ENCODE data around the gene MAP1B. TPM values are rescaled to one million over a fixed set of nuclear protein-coding genes. Genes with fewer than 3 reads are reported as not detected.

MAP1B gene
- total and polyA plus RNA-seq, 2 experiments from 2014 or later: 82.4 to 115 TPM

- Histone ChIP-seq H4K20me1 (ENCODE audit: insufficient read depth, poor library complexity, severe bottlenecking) (no peaks in the 10 kb centered on the region), H3K9me2 (replicated peaks; ENCODE audit: insufficient read depth) (no peaks in the 10 kb centered on the region), H2AFZ (no peak overlapping the region), H3K9me3 (ENCODE audit: low read depth) (no peaks in the 10 kb centered on the region), H3K4me1 (ENCODE audit: insufficient read depth) (peaks cover 5% of the 10 kb centered on the region), H3K4me3 (no peak overlapping the region), H3K27ac (no peak overlapping the region), H3K36me3 (replicated peaks; ENCODE audit: insufficient read depth, low read depth) (no peaks in the 10 kb centered on the region), H3K27me3 (no peaks in the 10 kb centered on the region), H3K79me2 (peaks cover 2% of the 10 kb centered on the region), H3K4me2 (no peak overlapping the region)
- WGBS (ENCODE audit: low lambda C conversion rate, missing lambda C conversion rate): 78% methylated on average over 5 of the region's 5 CpGs
- TF ChIP-seq CTCF (IDR thresholded peaks at IDR 0.05; ENCODE audit: poor library complexity) (no peak), EZH2phosphoT487 (IDR thresholded peaks at IDR 0.05; ENCODE audit: low read depth, severe bottlenecking, unreplicated experiment) (no peak), EZH2 (IDR thresholded peaks at IDR 0.05; ENCODE audit: borderline replicate concordance) (no peak)
- DNase-seq (ENCODE audit: low spot score): no peak
These were observed 145.4 kb downstream of the MAP1B start for GRCh38 chr5:72252574-72253155.

GRCh38 chr5:72255237-72255636 is 148.0 kb downstream of the MAP1B start:
- no peak overlapping the region for H3K27ac ChIP-seq
- no peaks in the 10 kb centered on the region for H3K9me2 ChIP-seq (replicated peaks; ENCODE audit: insufficient read depth)
- no peak for DNase-seq (ENCODE audit: low spot score)
- H3K4me3 ChIP-seq: no peak overlapping the region
- H4K20me1 ChIP-seq (ENCODE audit: insufficient read depth, poor library complexity, severe bottlenecking): no peaks in the 10 kb centered on the region
- no peaks in the 10 kb centered on the region for H3K9me3 ChIP-seq (ENCODE audit: low read depth)
- no peaks in the 10 kb centered on the region for H3K4me1 ChIP-seq (ENCODE audit: insufficient read depth)
- 93% methylated on average over 3 of the region's 3 CpGs for WGBS (ENCODE audit: low lambda C conversion rate, missing lambda C conversion rate)
- TF ChIP-seq EZH2phosphoT487 (IDR thresholded peaks at IDR 0.05; ENCODE audit: low read depth, severe bottlenecking, unreplicated experiment): no peak
- no peak for TF ChIP-seq EZH2 (IDR thresholded peaks at IDR 0.05; ENCODE audit: borderline replicate concordance)
- TF ChIP-seq CTCF (IDR thresholded peaks at IDR 0.05; ENCODE audit: poor library complexity): no peak
- H3K4me2 ChIP-seq: no peak overlapping the region
- H3K79me2 ChIP-seq: peaks cover 5% of the 10 kb centered on the region
- H3K27me3 ChIP-seq: no peaks in the 10 kb centered on the region
- H2AFZ ChIP-seq: no peak overlapping the region
- no peaks in the 10 kb centered on the region for H3K36me3 ChIP-seq (replicated peaks; ENCODE audit: insufficient read depth, low read depth)

- no peak overlapping the region for H2AFZ ChIP-seq
- H3K36me3 ChIP-seq (replicated peaks; ENCODE audit: insufficient read depth, low read depth): no peaks in the 10 kb centered on the region
- H3K27ac ChIP-seq: no peak overlapping the region
- no peaks in the 10 kb centered on the region for H3K9me2 ChIP-seq (replicated peaks; ENCODE audit: insufficient read depth)
- no peak overlapping the region for H3K4me2 ChIP-seq
- H4K20me1 ChIP-seq (ENCODE audit: insufficient read depth, poor library complexity, severe bottlenecking): no peaks in the 10 kb centered on the region
- H3K27me3 ChIP-seq: no peaks in the 10 kb centered on the region
- no peak for TF ChIP-seq CTCF (IDR thresholded peaks at IDR 0.05; ENCODE audit: poor library complexity)
- no peak for TF ChIP-seq EZH2phosphoT487 (IDR thresholded peaks at IDR 0.05; ENCODE audit: low read depth, severe bottlenecking, unreplicated experiment)
- no peak for TF ChIP-seq EZH2 (IDR thresholded peaks at IDR 0.05; ENCODE audit: borderline replicate concordance)
- H3K4me3 ChIP-seq: no peak overlapping the region
- no peaks in the 10 kb centered on the region for H3K9me3 ChIP-seq (ENCODE audit: low read depth)
- WGBS (ENCODE audit: low lambda C conversion rate, missing lambda C conversion rate): 39% methylated on average over 2 of the region's 2 CpGs
- no peak for DNase-seq (ENCODE audit: low spot score)
- H3K79me2 ChIP-seq: peaks cover 5% of the 10 kb centered on the region
- H3K4me1 ChIP-seq (ENCODE audit: insufficient read depth): no peaks in the 10 kb centered on the region
These were observed 148.4 kb downstream of the MAP1B start for GRCh38 chr5:72255670-72256069.

Measured in hepatocyte (in vitro differentiated cells).